NCI-H345 (cell line): ENCODE measurements around the gene MEF2C.

Source experiments
- DNase-seq: peaks from one replicate; lab custom pipeline; 2025; lab: John Stamatoyannopoulos, UW

Gene MEF2C

GRCh38 chr5:88829054-88829453, 53.9 kb downstream of the MEF2C start:
- DNase-seq, result no peak

GRCh38 chr5:88827997-88828396, 55.0 kb downstream of the MEF2C start:
- no peak for DNase-seq

GRCh38 chr5:88826646-88827585, 56.1 kb downstream of the MEF2C start:
- no peak for DNase-seq

GRCh38 chr5:88825584-88826315, 57.2 kb downstream of the MEF2C start:
- no peak for DNase-seq

- no peak for DNase-seq
These were observed 57.9 kb downstream of the MEF2C start for GRCh38 chr5:88824892-88825583.

GRCh38 chr5:88824141-88824540, 58.8 kb downstream of the MEF2C start:
- no peak for DNase-seq

- DNase-seq, result no peak
These were observed 59.8 kb downstream of the MEF2C start for GRCh38 chr5:88823201-88823600.

GRCh38 chr5:88821161-88821560, 61.8 kb downstream of the MEF2C start:
- DNase-seq, result no peak

- no peak for DNase-seq
These were observed 62.4 kb downstream of the MEF2C start for GRCh38 chr5:88820581-88820980.

- DNase-seq, result no peak
These were observed 63.5 kb downstream of the MEF2C start for GRCh38 chr5:88819301-88819999.

- DNase-seq, result no peak
These were observed 64.7 kb downstream of the MEF2C start for GRCh38 chr5:88818296-88818695.

GRCh38 chr5:88816195-88816594, 66.8 kb downstream of the MEF2C start:
- no peak for DNase-seq

GRCh38 chr5:88815050-88815789, 67.8 kb downstream of the MEF2C start:
- DNase-seq, result no peak

- no peak for DNase-seq
These were observed 69.0 kb downstream of the MEF2C start for GRCh38 chr5:88813805-88814575.

- DNase-seq, result no peak
These were observed 69.7 kb downstream of the MEF2C start for GRCh38 chr5:88813244-88813643.

- no peak for DNase-seq
These were observed 74.8 kb downstream of the MEF2C start for GRCh38 chr5:88808153-88808552.

- no peak for DNase-seq
These were observed 75.7 kb downstream of the MEF2C start for GRCh38 chr5:88807327-88807726.

GRCh38 chr5:88806338-88806737, 76.6 kb downstream of the MEF2C start:
- no peak for DNase-seq

- no peak for DNase-seq
These were observed 77.7 kb downstream of the MEF2C start for GRCh38 chr5:88805151-88805784.

- no peak for DNase-seq
These were observed 78.5 kb downstream of the MEF2C start for GRCh38 chr5:88804444-88804843.
